ENCODE results near the gene PLCB1.
A peak's percentile ranks its signal among the peaks of the same experiment; 100 is the strongest.
"Not testable (repeated sequence)": the region's sequence is repeated elsewhere in the genome, so short reads cannot be mapped to it uniquely, and the experiment has no call there.

The PLCB1 gene

DNA sequence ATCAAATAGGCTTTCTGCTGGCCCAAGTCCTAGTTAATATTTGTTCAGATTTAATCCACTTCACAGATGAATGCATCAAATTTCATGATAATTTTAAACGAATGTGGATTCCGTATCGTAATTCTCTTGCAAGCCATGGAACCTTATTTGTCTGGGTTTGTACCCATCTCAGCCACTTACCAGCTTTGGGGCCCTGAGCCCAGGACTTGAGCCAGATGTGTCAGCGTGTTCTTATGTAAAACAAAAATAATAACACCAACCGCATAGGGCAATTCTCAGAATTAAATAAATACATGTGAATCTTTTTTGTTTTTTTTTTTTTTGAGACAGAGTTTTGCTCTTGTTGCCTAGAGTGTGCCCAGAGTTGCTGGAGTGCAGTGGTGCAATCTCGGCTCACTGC lies 654.3 kb downstream of the PLCB1 start:
- DNase-seq (ENCODE audit: low spot score) = no peak

DNA sequence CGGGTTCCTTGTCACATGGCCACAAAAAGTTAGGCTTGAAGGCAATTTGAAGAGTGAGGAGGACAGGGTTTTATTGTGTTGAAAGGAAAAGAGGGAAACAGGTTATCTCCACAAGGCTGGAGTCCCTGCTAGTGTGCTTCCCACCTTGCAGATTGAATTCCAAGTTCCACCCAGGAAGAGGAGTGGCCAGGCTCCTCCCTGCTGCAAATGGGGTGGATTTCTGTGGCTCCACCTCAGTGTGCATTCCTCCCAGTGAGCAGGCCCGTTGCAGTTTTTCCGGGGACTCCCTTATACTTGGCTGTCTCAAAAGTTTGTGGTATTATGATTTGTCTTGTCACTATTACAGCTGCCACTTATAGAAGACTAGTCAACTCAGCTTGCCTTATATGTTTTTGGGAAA lies 655.0 kb downstream of the PLCB1 start:
- DNase-seq (ENCODE audit: low spot score) = no peak

DNA sequence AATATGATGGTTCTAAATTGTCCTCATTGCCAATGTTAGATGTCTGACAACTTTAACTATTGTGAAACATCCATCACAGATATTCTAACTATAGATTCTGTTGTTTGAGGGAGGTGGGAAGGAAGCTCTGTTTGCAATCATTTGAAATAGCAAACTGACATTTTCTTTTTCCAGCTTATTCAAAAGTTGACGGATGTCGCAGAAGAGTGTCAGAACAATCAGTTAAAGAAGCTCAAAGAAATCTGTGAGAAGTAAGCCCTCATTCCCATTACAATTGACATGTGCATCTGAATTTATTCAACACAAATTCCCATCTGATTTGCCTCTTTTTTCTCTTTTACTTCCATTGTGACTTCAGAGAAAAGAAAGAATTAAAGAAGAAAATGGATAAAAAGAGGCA lies 656.2 kb downstream of the PLCB1 start:
- no peak for DNase-seq (ENCODE audit: low spot score)

DNA sequence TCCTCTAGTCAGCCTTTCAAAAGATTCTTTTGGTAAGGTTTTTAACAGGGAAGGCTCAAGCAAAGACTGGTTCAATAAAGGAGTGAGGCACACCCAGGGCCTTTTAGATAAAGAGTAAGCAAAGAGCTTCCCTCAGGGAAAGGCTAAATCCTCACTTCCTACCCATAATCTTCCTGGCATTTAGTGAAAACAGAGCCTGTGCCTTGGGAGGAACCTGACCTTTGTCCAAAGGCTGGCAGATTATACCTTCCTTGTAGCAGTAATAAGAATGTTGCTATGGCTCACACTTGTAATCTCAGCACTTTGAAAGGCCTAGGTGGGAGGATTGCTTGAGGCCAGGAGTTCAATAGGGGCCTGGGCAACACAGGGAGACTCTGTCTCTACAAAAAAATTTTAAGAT lies 656.8 kb downstream of the PLCB1 start:
- no peak for DNase-seq (ENCODE audit: low spot score)

DNA sequence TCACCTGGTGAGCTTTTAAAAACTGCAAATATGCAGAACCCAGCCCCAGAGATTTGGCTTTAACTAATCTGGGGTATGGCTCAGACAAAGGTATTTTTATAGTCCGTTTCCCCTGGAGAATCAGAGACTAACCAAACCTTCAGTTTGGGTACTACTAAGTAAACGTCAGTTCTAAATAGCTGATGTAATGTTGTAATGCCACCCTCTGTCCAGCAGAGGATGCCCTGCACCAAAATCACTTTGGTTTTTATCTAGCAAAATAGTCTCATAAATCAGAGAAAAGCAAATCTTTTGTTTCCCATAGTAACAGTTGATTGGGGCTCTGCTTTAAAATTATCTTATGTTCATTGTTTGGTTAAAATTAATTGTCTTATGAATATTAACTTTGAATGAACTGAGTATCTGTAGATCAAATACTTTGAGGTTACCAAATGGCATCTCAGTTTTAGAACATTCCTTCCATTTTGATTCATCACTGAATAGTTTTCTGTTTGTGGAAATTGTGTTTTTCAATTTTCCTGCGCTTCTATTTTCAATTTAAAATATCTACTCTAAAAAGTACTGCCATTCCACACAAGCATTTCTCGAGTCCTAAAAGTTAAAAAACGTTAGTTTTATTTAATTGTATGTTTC lies 658.5 kb downstream of the PLCB1 start:
- DNase-seq (ENCODE audit: low spot score) = peak; percentile 7

DNA sequence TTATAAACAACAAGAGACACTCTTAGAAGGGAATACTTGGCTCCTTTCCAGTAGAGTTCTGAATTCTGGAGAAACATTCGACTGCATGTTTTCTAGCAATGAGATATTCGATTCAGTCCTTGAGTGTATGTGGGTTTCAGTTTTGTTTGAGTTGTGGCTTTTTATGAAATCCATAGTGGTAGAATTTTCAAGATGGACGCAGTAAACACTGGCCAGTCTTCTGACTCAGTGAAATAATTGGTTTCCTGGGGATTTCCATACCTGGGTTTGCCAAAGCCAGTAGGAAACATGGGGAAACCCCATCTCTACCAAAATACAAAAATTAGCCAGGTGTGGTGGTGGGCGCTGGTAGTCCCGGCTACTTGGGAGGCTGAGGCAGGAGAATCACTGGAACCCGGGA lies 663.3 kb downstream of the PLCB1 start:
- DNase-seq (ENCODE audit: low spot score) = no peak

DNA sequence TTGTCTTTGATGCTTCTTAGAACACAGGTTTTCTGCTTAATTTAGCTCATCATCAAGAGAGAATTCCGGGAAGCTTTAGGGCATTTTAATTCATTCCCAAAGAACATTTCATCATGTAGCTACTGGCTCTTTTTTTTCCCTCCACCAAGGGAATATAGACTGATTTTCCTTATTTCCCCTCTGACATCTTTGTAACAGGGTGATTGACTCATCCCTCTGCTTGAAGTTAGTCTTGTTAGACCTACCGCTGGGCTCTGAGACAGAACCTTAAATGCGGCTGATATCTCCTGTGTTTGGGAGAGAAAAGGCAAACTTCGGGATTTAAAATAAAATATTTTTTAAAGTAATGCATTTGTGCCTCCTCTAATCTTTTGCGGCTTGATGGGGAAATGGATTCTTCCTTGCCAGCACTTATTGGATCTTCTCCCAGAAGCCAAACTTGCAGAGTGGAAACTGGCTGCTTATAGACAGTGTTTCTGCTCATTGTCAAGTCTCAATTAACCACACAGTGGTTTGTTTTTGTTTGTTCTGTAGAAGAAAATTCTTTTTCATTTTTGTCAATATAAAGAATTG lies 664.1 kb downstream of the PLCB1 start:
- DNase-seq (ENCODE audit: low spot score) = no peak

DNA sequence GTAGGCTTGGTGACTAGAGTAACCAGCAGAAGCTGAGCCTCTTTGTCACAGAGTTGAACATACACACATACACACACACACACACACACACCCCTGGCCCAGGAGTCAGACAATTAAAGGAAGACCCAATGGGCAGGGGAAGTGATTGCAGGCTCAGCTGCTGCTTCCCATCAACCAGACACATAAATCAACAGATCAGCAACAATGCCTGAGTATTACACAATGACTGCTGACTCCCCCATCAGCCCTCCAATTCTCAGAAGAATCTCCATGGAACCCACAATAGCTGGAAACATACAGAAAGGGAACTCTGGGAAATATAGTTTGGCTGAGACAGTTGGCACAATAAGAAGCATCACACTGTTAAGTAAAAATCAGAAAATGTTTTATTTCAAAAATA lies 666.4 kb downstream of the PLCB1 start:
- no peak for DNase-seq (ENCODE audit: low spot score)

DNA sequence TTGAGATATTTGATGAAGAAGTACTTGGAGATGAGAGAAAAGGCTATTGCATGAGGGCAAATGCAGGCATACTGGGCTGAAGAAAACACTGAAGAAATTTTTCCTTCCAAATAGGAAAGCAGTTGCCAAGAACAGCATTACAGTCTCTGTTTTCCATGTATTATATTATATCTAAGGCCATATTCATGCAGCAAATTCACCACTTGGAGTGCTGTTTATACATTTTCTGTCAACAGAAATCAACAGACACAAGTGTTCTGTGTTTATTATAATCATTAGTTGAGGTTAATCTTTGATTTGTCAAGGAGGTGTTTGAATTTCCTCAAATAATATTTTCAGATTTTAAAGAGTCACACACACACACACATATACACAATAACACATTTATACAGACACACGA lies 668.0 kb downstream of the PLCB1 start:
- DNase-seq (ENCODE audit: low spot score) = no peak

DNA sequence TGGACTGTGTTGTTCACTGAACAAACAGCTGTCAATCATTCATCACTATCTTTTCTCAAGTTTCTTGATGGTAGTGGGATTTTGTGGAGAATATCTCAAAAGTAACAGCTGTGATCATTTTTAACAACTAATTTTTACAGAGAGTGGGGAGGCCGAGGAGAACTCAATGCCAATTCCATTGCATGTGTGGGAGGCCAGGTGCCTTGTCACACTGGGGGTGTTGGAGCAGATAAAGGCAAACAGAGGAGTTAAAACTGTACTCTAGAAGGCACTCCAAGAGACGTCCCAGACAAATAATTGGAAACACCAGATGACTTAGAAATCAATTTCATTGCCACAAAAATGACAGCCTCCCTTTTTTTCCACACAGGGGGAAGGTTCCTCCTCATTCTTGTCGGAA lies 669.6 kb downstream of the PLCB1 start:
- DNase-seq (ENCODE audit: low spot score) = no peak

DNA sequence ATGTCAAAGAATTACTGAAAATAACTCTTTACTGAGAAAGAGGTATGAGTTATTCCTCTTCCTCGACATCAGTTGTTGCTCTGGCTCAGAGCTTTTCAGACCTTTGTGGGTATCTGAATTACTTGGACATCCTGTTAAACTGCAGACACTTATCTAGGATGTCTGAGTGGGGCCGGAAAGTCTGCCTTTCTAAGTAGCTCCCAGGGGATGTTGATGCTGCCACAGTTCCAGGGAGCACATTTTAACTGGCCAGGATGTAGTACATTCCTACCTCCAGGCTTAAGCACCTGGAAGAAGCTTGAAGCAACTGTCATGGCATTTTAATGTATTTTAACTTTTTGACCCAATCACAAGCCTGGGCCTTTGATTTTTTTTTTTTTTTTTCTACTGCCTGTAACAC lies 671.0 kb downstream of the PLCB1 start:
- DNase-seq (ENCODE audit: low spot score) = no peak

DNA sequence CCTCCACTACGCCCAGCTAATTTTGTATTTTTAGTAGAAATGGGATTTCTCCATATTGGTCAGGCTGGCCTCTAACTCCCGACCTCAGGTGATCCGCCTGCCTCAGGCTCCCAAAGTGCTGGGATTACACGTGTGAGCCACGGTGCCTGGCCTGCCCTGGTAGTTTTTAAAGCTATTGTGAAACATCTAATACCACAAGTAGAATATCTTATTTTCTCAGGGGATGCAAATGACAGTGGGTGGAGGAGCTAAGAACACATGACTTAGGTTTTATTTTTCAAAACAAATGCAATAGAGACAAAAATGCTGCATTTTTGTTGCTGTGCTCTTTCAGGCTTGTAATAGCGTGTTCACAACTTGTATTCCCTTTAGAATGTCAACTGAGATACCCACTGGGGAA lies 671.9 kb downstream of the PLCB1 start:
- DNase-seq (ENCODE audit: low spot score) = no peak

DNA sequence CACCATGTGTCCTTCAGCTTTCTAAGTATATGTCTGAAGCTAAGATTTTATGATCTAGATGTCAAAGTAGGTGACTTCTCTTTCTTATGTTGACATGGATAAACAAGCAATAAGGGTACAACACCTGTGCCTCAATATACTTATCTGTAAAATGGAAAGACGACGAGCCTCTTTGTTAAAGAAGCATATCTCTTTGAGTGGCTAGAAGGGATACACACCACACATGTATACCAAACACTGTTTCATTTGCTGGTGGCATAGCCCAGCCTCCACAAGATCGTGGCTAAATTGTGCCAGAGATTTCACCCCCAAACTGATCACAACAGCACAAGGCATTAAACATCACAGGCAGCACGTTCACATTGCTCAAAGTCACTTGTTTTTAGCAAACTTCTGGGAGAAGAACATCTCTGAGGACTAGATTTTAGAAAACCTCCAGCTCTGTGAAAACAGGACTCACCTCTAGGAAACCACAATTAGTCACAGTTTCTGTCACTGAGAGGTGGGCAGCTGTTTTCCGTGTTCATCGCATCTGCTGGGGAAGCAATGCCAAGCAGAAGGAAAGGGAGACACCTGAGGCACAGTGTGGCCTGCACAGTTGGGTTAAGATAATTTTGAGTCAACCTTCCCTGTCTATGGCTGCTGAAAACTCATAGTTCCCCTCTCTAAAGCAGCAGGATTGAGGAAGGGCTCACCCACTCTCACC lies 673.8 kb downstream of the PLCB1 start:
- no peak for DNase-seq (ENCODE audit: low spot score)

DNA sequence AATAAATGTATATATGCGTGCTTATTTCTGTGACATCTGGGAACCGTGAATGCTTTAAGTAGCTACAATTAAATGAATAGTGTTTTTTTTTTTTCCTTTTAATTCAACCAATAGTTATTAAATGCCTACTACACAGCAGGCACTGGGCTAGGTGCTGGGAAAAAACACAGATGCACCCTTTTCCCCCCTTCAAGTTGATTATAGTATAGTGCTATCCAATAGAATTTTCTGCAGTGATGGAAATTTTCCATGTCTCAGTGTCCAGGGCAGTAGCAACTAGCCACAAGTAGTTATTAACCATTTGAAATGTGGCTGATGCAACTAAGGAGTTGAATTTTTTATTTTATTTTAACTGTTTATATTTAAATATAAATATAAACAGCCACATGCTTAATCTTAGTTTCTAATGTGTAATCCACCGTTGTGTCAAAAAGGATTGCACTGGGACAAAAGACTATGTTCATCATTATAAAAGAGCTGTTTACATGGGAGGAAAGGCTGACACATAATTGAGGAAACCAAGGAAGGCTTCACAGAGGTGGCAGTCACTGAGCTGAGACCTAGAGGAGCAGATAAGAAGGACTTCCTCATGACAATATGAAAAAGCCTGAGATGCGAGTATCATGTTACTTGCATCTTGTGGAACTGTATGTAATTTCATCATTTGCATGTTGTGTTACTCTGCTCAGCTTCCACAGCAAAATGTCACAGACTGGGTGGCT lies 675.6 kb downstream of the PLCB1 start:
- no peak for DNase-seq (ENCODE audit: low spot score)

DNA sequence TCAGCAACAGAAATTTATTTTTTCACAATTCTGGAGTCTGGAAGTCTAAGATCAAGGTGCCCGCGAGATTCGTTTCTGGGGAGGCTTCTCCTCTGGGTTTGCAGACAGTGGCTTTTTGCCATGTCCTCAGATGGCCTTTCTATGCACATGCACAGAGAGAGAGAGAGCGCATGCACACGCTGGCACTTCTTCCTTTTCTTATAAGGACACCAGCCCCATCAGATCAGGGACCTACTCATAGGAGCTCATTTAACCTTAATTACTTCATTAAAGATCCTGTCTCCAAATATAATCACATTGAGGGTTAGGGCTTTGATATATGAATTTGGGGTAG lies 676.1 kb downstream of the PLCB1 start:
- no peak for DNase-seq (ENCODE audit: low spot score)

DNA sequence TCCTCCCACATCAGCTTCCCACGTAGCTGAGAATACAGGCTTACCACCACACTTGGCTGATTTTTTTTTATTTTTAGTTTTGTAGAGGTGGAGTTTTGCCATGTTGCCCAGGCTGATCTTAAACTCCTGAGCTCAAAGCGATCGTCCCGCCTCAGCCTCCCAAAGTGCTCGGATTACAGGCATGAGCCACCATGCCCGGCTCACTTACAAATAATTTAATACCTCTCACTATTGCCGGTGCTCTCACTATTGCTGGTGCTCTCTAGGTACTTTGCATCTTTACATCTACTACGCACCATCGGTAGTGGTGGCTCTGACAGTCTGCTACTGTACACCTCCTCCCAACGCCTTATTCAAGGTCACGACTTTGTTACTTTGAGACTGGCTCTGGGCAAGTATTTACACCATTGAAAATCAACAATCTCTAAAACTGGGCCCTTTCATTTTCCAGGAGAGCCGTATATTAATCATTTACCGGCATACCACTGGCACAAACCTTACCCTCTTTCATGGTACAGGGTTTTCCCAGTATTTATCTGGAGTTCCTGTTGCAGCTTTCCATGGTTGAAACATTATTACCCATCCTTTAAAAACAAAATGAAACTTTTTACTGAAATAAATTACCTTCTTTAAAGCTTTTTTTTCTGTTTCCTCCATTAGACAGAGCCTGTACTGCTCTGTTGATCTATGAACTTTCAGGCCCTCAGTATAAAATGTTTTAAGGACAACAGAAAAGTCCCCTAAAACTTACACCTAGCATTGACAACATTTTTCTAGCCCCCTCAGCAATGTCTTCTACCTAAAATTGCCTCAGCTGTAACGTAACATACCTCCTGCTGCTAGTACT lies 677.3 kb downstream of the PLCB1 start:
- DNase-seq (ENCODE audit: low spot score) = no peak

DNA sequence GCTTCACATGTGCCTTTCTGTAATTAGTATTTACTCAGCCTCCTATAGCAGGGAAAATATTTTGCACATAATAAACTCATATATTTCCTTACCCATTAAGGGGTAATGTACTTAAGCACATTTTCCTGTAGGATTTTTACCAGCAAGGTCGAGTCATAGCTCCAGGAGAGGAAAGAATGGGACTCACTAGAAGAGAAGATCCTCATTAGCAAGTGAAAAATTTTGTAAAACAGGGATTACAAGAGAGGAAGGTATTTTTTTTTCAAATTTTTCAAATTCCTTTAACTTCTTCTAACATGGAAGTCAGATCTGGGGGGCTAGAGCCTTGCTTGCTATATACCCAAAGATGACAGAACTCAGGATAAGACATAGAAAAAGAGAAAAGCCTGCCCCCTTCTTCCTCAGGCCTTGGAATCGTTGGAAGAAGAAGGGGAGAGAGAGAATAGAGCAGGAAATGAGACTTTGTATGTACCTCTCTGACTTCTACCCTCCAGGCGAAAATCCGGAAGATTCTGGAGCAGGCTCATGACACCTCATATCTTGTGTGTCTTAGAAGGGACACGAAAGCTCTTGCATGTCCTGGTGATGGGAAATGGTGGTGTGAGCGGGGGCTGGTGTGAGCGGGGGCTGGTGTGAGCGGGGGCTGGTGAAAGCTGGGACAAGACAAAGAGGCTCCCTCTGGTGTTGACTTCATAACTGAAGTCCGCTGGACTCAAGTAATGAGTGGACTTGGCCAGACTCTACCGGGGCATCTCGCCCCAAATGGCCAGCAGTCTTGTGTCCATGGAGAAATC lies 679.9 kb downstream of the PLCB1 start:
- no peak for DNase-seq (ENCODE audit: low spot score)

DNA sequence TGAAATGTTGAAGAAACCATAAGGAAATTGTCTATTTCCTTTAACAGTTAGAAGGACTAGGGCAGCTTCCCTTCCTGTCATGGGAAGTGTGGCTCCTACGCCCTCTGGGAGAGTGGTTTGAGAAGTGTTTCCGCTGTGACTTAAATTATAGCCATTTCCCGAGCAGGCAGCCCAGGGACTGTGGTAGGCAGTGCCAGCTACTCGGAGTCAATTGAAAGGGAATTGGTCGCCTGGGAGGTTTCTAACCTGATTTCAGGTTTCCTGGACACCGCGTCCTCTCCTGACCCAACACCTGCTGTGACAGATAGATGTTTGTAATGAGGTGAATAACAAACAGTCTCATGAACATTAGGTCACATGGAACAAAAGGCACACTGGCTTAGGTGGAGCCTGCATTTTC lies 680.8 kb downstream of the PLCB1 start:
- no peak for DNase-seq (ENCODE audit: low spot score)

DNA sequence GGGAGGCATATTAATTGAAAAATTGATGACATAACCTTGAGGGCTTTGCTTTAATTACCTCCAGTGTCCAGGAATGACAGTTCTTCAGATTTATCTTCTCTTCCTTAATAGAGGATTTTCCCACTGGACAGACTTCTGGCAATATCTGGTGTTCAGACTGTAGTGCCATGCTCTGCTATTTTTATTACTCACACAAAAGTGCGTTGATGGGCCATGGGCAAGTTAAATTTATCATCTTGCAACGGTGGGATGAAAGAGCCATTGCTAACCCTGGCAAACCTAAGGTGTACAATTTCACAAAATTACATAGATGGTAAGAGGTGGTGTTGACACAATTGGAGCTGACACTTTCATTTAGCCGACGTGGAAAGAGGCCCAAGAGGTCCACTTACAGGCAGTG lies 683.1 kb downstream of the PLCB1 start:
- DNase-seq (ENCODE audit: low spot score) = no peak

DNA sequence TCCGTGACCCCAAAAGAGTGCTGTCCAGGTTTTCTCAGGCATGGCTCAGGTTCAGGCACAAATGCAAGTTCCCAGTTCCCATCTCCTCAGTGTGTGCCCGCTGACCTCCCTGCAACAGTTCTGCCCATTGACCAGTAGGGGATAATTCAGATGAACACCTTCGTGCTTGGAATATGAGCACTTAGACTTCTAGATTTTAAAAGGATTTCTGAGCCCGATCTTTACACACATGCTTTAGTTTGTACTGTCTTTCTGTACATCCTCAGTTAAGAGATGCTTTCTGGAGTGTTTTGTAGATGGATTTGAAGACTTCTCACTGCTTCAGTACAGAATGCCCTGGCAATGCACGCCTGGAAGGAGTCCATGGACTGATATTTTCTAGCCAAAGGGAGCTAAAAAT lies 697.2 kb downstream of the PLCB1 start:
- no peak for DNase-seq (ENCODE audit: low spot score)

DNA sequence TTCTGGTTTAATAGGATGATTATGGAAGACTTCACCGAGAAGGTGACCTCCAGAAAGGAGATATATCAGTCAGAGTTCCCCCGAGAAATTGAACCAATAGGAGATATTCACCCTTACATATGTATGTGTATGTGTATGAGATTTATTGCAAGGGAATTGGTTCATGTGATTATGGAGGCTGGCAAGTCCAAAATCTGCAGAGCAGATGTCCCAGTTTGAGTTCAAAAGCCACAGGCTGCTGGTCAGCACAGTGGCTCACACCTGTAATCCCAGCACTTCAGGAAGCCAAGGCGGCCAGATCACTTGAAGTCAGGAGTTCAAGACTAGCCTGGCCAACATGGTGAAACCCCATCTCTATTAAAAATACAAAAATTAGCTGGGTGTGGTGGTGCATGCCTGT lies 702.2 kb downstream of the PLCB1 start:
- DNase-seq (ENCODE audit: low spot score) = not testable (repeated sequence)

DNA sequence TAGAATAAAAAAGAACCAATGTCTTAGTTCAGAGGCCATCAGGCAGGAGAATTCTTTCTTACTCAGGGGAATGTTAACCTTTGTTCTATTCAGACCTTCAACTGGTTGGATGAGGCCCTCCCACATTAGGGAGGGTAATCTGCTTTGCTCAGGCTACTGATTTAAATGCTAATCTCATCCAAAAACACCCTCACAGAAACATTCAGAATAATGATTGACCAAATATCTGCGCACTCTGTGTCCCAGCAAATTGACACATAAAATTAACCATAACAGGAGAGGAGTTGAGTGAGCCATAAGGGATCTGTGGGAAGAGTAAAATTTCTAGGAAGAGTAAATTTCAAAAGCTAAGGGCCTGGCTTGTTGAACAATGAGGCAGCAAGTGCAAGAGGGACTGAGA lies 702.8 kb downstream of the PLCB1 start:
- no peak for DNase-seq (ENCODE audit: low spot score)

Data from CD4-positive, alpha-beta T cell treated with Interleukin-2 at 100 ng/mL for 4 hours (primary cell).